ENCODE data around the gene CYP2C19. TPM values are rescaled to one million over a fixed set of nuclear protein-coding genes. Genes with fewer than 3 reads are reported as not detected.
"Not testable (repeated sequence)": the region's sequence is repeated elsewhere in the genome, so short reads cannot be mapped to it uniquely, and the experiment has no call there.

CYP2C19 gene
- total and polyA plus RNA-seq, 2 of the 4 experiments (the other 2 are of a cell fraction): not detected

GRCh38 chr10:94800551-94800950 is 38.1 kb downstream of the CYP2C19 start:
- ATAC-seq (ENCODE audit: low read depth); DNase-seq; CTCF ChIA-PET; H3K4me2 ChIP-seq (ENCODE audit: low read depth, low read length); H3K27ac ChIP-seq (ENCODE audit: insufficient read depth, low read length); H3K36me3 ChIP-seq (ENCODE audit: control insufficient read depth, insufficient read depth, low read length); H3K9ac ChIP-seq (ENCODE audit: low read depth, low read length); H3K18ac ChIP-seq (ENCODE audit: low read depth, low read length); intact Hi-C loops (cut with micrococcal nuclease); H3K27me3 ChIP-seq (ENCODE audit: control insufficient read depth, insufficient read depth, low read length); H3K4me1 ChIP-seq (ENCODE audit: control insufficient read depth, insufficient read depth, low read length); H4K20me1 ChIP-seq (ENCODE audit: insufficient read depth, low read length); H2AK9ac ChIP-seq (replicated peaks; ENCODE audit: low read depth, low read length, poor library complexity); POLR2A ChIA-PET (ENCODE audit: unreplicated experiment); H2AFZ ChIP-seq (replicated peaks; ENCODE audit: low read length, poor library complexity); in situ Hi-C loops (cut with MboI; ENCODE audit: low sequenced_read_pairs); H2BK15ac ChIP-seq (ENCODE audit: low read depth, low read length); H4K8ac ChIP-seq (ENCODE audit: low read depth in 2 of 2, low read length in 2 of 2); H4K91ac ChIP-seq (ENCODE audit: insufficient read depth, low read depth, low read length); H2AK5ac ChIP-seq (ENCODE audit: low read depth, low read length); dilution Hi-C loops (cut with HindIII; ENCODE audit: low sequenced_read_pairs, unreplicated experiment); H3K9me1 ChIP-seq (ENCODE audit: insufficient read depth, low read length); H3K4me3 ChIP-seq (ENCODE audit: insufficient read depth, low read depth, low read length); H3K56ac ChIP-seq (ENCODE audit: extremely low read depth, insufficient read depth, low read length); H4K5ac ChIP-seq (ENCODE audit: low read depth, low read length); H2BK120ac ChIP-seq (ENCODE audit: low read depth, low read length); H3K79me1 ChIP-seq (ENCODE audit: low read depth in 1 of 2, low read length in 2 of 2); BruUV-seq (replicated peaks); H3K23ac ChIP-seq (ENCODE audit: low read depth, low read length); H2BK20ac ChIP-seq (ENCODE audit: low read depth, low read length); H2BK5ac ChIP-seq (ENCODE audit: low read depth, low read length, poor library complexity, severe bottlenecking); H3K4ac ChIP-seq (ENCODE audit: low read depth, low read length); H3K14ac ChIP-seq (replicated peaks; ENCODE audit: low read depth, low read length): not testable (repeated sequence)
- H3K9me3 ChIP-seq (ENCODE audit: control insufficient read depth, insufficient read depth, low read length): peaks cover 19% of the 10 kb centered on the region
- WGBS, 2 experiments (ENCODE audit: extremely low coverage in 2 of 2, insufficient read length in 1 of 2): no CpG with 5 or more reads among the region's 4 CpGs

All from IMR-90 (cell line).